A549 treated with DMSO at 1 μM for 4 hours (cell line): ENCODE measurements around the gene GUCY1A2. TPM values are rescaled to one million over a fixed set of nuclear protein-coding genes. Genes with fewer than 3 reads are reported as not detected.

Experiments used
- total RNA-seq: library from RNA; stranded (reverse); fragments of 200-300 nt; extraction: Qiagen RNA extraction; gene quantifications from 5 replicates; pipeline ENCODE4 v1.2.3, GENCODE V29; 2022; ENCODE audit warnings: low read depth

The GUCY1A2 gene
- total RNA-seq, result 0.03 to 0.10 TPM (median 0.07 TPM) in 5 replicates

GRCh38 chr11:107018219-107018901 is at the start of gene GUCY1A2:
GUCY1A2 (minus strand) TSS chr11:107018476; CDS start chr11:107018055, 421 bp downstream.

